ENCODE data around the gene NXF1.
"Not testable (repeated sequence)": the region's sequence is repeated elsewhere in the genome, so short reads cannot be mapped to it uniquely, and the experiment has no call there.

NXF1 gene

GRCh38 chr11:62753736-62754603 is 51.3 kb downstream of the NXF1 start, which contains the start of gene ZBTB3:
Gene ZBTB3, minus strand, starts transcription at chr11:62754160. Its CDS starts 496 bp downstream, at chr11:62753664.
- Histone ChIP-seq H3K4me3 (ENCODE audit: insufficient read depth, low read length, poor library complexity, severe bottlenecking) (peak within 1 kb of the TSS; percentile 73), H3K27me3 (ENCODE audit: low read length) (no peaks in the 10 kb centered on the region), H3K9me2 (replicated peaks; ENCODE audit: insufficient read depth, low read length) (no peaks in the 10 kb centered on the region), H3F3A (ENCODE audit: insufficient read depth) (peaks cover 9% of the 10 kb centered on the region; the same call in 1 of the 2 replicates), H3K9me3 (ENCODE audit: insufficient read depth, low read length) (no peaks in the 10 kb centered on the region), H4K20me1 (ENCODE audit: low read depth, low read length) (no peaks in the 10 kb centered on the region), H3K36me3 (ENCODE audit: low read length) (no peaks in the 10 kb centered on the region), H3K9ac (ENCODE audit: low read length) (peak within 1 kb of the TSS; percentile 70), H3K27ac (ENCODE audit: low read depth, low read length) (peak within 1 kb of the TSS; percentile 79), H2AFZ (ENCODE audit: low read depth, low read length, severe bottlenecking) (peak within 1 kb of the TSS; percentile 94), H3K4me2 (ENCODE audit: low read depth, low read length, poor library complexity, severe bottlenecking) (peak within 1 kb of the TSS; percentile 75), H3K79me2 (ENCODE audit: insufficient read depth, low read length) (peaks cover 17% of the 10 kb centered on the region)
- TF ChIP-seq EZH2phosphoT487 (conservative IDR thresholded peaks at IDR 0.05; ENCODE audit: low read length) (no peak), CTCF (IDR thresholded peaks at IDR 0.05; ENCODE audit: insufficient read depth, low read length, poor library complexity, severe bottlenecking) (no peak)

- H2AFZ ChIP-seq (ENCODE audit: low read depth, low read length, severe bottlenecking), result peak overlapping the region; percentile 53
- no peak overlapping the region for H3K27ac ChIP-seq (ENCODE audit: low read depth, low read length)
These were observed 52.1 kb downstream of the NXF1 start for GRCh38 chr11:62752994-62753735.

GRCh38 chr11:62752177-62752785 is 53.0 kb downstream of the NXF1 start:
- no peak overlapping the region for H3K27ac ChIP-seq (ENCODE audit: low read depth, low read length)
- no peak for TF ChIP-seq EZH2phosphoT487 (conservative IDR thresholded peaks at IDR 0.05; ENCODE audit: low read length)
- TF ChIP-seq CTCF (IDR thresholded peaks at IDR 0.05; ENCODE audit: insufficient read depth, low read length, poor library complexity, severe bottlenecking), result no peak
- H3F3A ChIP-seq (ENCODE audit: insufficient read depth), result peaks cover 16% of the 10 kb centered on the region
- no peak overlapping the region for H2AFZ ChIP-seq (ENCODE audit: low read depth, low read length, severe bottlenecking)
- H3K27me3 ChIP-seq (ENCODE audit: low read length), result no peaks in the 10 kb centered on the region
- no peak overlapping the region for H3K4me3 ChIP-seq (ENCODE audit: insufficient read depth, low read length, poor library complexity, severe bottlenecking)
- H3K9me3 ChIP-seq (ENCODE audit: insufficient read depth, low read length), result no peaks in the 10 kb centered on the region
- no peaks in the 10 kb centered on the region for H3K36me3 ChIP-seq (ENCODE audit: low read length)
- H4K20me1 ChIP-seq (ENCODE audit: low read depth, low read length), result no peaks in the 10 kb centered on the region
- H3K9me2 ChIP-seq (replicated peaks; ENCODE audit: insufficient read depth, low read length), result no peaks in the 10 kb centered on the region
- no peak overlapping the region for H3K9ac ChIP-seq (ENCODE audit: low read length)
- H3K4me2 ChIP-seq (ENCODE audit: low read depth, low read length, poor library complexity, severe bottlenecking), result no peak overlapping the region
- peaks cover 17% of the 10 kb centered on the region for H3K79me2 ChIP-seq (ENCODE audit: insufficient read depth, low read length)

More at GRCh38 chr11:62752994-62753735, 52.1 kb downstream of the NXF1 start:
- Histone ChIP-seq H3K4me2 (ENCODE audit: low read depth, low read length, poor library complexity, severe bottlenecking) (peak overlapping the region; percentile 75), H4K20me1 (ENCODE audit: low read depth, low read length) (no peaks in the 10 kb centered on the region), H3K27me3 (ENCODE audit: low read length) (no peaks in the 10 kb centered on the region), H3K79me2 (ENCODE audit: insufficient read depth, low read length) (peaks cover 17% of the 10 kb centered on the region), H3K4me3 (ENCODE audit: insufficient read depth, low read length, poor library complexity, severe bottlenecking) (peak overlapping the region; percentile 66), H3K9me3 (ENCODE audit: insufficient read depth, low read length) (no peaks in the 10 kb centered on the region), H3K9ac (ENCODE audit: low read length) (peak overlapping the region; percentile 70), H3K9me2 (replicated peaks; ENCODE audit: insufficient read depth, low read length) (no peaks in the 10 kb centered on the region), H3F3A (ENCODE audit: insufficient read depth) (peaks cover 9% of the 10 kb centered on the region), H3K36me3 (ENCODE audit: low read length) (no peaks in the 10 kb centered on the region)
- no peak for TF ChIP-seq EZH2phosphoT487 (conservative IDR thresholded peaks at IDR 0.05; ENCODE audit: low read length)
- TF ChIP-seq CTCF (IDR thresholded peaks at IDR 0.05; ENCODE audit: insufficient read depth, low read length, poor library complexity, severe bottlenecking), result no peak

- H3K27ac ChIP-seq (ENCODE audit: low read depth, low read length); H4K20me1 ChIP-seq (ENCODE audit: low read depth, low read length); H3K9me2 ChIP-seq (replicated peaks; ENCODE audit: insufficient read depth, low read length); H3K4me3 ChIP-seq (ENCODE audit: insufficient read depth, low read length, poor library complexity, severe bottlenecking); H3K36me3 ChIP-seq (ENCODE audit: low read length); H2AFZ ChIP-seq (ENCODE audit: low read depth, low read length, severe bottlenecking); H3K9me3 ChIP-seq (ENCODE audit: insufficient read depth, low read length); H3K4me2 ChIP-seq (ENCODE audit: low read depth, low read length, poor library complexity, severe bottlenecking); H3K27me3 ChIP-seq (ENCODE audit: low read length); H3K9ac ChIP-seq (ENCODE audit: low read length): not testable (repeated sequence)
- Histone ChIP-seq H3K79me2 (ENCODE audit: insufficient read depth, low read length) (peaks cover 17% of the 10 kb centered on the region), H3F3A (ENCODE audit: insufficient read depth) (peaks cover 11% of the 10 kb centered on the region)
These were observed 55.3 kb downstream of the NXF1 start for GRCh38 chr11:62749931-62750330.

Measured in SU-DHL-6 (cell line).